Fibroblast of lung (primary cell): ENCODE measurements around the gene DNAH8.

Experiments
- CTCF ChIP-seq, 2 donors: IDR thresholded peaks in 1 of 2; conservative IDR thresholded peaks in 1 of 2; 1 replicate in 1 of 2; 2 replicates in 1 of 2; pipeline ENCODE4 v1.5.1; 2011 to 2012; ENCODE audit warnings: low read length in 2 of 2, control low read depth in 1 of 2, inconsistent platforms in 1 of 2, low read depth in 1 of 2, mild to moderate bottlenecking in 1 of 2
- EZH2 ChIP-seq: IDR thresholded peaks from 2 replicates; pipeline ENCODE4 v1.5.1; 2012; ENCODE audit warnings: low read length, control low read depth, mild to moderate bottlenecking; ENCODE audit errors: missing control alignments

- TF ChIP-seq CTCF (conservative IDR thresholded peaks at IDR 0.05 in 1 of 2, IDR thresholded peaks at IDR 0.05 in 1 of 2; ENCODE audit: low read depth in 1 of 2, low read length in 2 of 2) (no peak), EZH2 (no peak)
Observed at GRCh38 chr6:38794682-38795081, 79.6 kb downstream of the DNAH8 start.
